GM21786 (cell line): Measurements from ENCODE around the gene PTPN3.

Experiments
- ATAC-seq: cut with Tn5 transposase; IDR thresholded peaks from one replicate; pipeline ENCODE4 v1.9.1; 2021; ENCODE audit not compliant: unreplicated experiment

The PTPN3 gene

GRCh38 chr9:109478051-109478563, 20.0 kb downstream of the PTPN3 start:
- ATAC-seq = no peak

GRCh38 chr9:109477258-109478050, 20.7 kb downstream of the PTPN3 start:
- ATAC-seq = peak; percentile 92

- no peak for ATAC-seq
These were observed 21.4 kb downstream of the PTPN3 start for GRCh38 chr9:109476642-109477257.

GRCh38 chr9:109475526-109475925, 22.6 kb downstream of the PTPN3 start:
- no peak for ATAC-seq

- no peak for ATAC-seq
These were observed 23.2 kb downstream of the PTPN3 start for GRCh38 chr9:109474944-109475343.

- ATAC-seq = no peak
These were observed 23.9 kb downstream of the PTPN3 start for GRCh38 chr9:109474170-109474569.

- no peak for ATAC-seq
These were observed 24.8 kb downstream of the PTPN3 start for GRCh38 chr9:109473329-109473728.

GRCh38 chr9:109471475-109472393, 26.4 kb downstream of the PTPN3 start:
- ATAC-seq = no peak

GRCh38 chr9:109469646-109470358, 28.3 kb downstream of the PTPN3 start:
- peak; percentile 96 for ATAC-seq

- no peak for ATAC-seq
These were observed 29.2 kb downstream of the PTPN3 start for GRCh38 chr9:109468927-109469326.

GRCh38 chr9:109467936-109468335, 30.2 kb downstream of the PTPN3 start:
- ATAC-seq = no peak

GRCh38 chr9:109466623-109467590, 31.2 kb downstream of the PTPN3 start:
- no peak for ATAC-seq

- ATAC-seq = no peak
These were observed 34.0 kb downstream of the PTPN3 start for GRCh38 chr9:109463924-109464625.

- no peak for ATAC-seq
These were observed 37.5 kb downstream of the PTPN3 start for GRCh38 chr9:109460576-109460975.

- no peak for ATAC-seq
These were observed 38.7 kb downstream of the PTPN3 start for GRCh38 chr9:109459423-109459822.

GRCh38 chr9:109458453-109459211, 39.5 kb downstream of the PTPN3 start:
- ATAC-seq = no peak

GRCh38 chr9:109456811-109457210, 41.3 kb downstream of the PTPN3 start:
- no peak for ATAC-seq

- no peak for ATAC-seq
These were observed 42.2 kb downstream of the PTPN3 start for GRCh38 chr9:109455861-109456260.
